CD4-positive, alpha-beta T cell treated with Interleukin-4 for 1 hour (primary cell): ENCODE data around the gene CRYGN.

Source experiments
- DNase-seq, 2 donors: peaks; one replicate each; pipeline ENCODE4 v3.0.0-alpha.2; 2020 to 2022

The CRYGN gene

GRCh38 chr7:151439855-151440798, at the start of gene CRYGN:
Gene CRYGN, minus strand, starts transcription at chr7:151440141. Its CDS starts 224 bp downstream, at chr7:151439917.
- DNase-seq, result no peak

GRCh38 chr7:151489498-151489897, 49.6 kb upstream of the CRYGN start:
- DNase-seq, result no peak

- DNase-seq, result no peak
These were observed 48.2 kb upstream of the CRYGN start for GRCh38 chr7:151488096-151488495.

GRCh38 chr7:151487228-151487627, 47.3 kb upstream of the CRYGN start:
- no peak for DNase-seq

- no peak for DNase-seq
These were observed 46.1 kb upstream of the CRYGN start for GRCh38 chr7:151486074-151486473.

- DNase-seq, result no peak
These were observed 45.2 kb upstream of the CRYGN start for GRCh38 chr7:151484971-151485707.

- no peak for DNase-seq
These were observed 43.7 kb upstream of the CRYGN start for GRCh38 chr7:151483711-151483983.

GRCh38 chr7:151482883-151483710, 43.2 kb upstream of the CRYGN start:
- DNase-seq, result no peak

GRCh38 chr7:151481650-151482505, 41.9 kb upstream of the CRYGN start:
- no peak for DNase-seq

GRCh38 chr7:151477867-151478266, 37.9 kb upstream of the CRYGN start:
- DNase-seq, result no peak

GRCh38 chr7:151472644-151473380, 32.9 kb upstream of the CRYGN start:
- DNase-seq, result no peak

GRCh38 chr7:151470711-151471110, 30.8 kb upstream of the CRYGN start:
- no peak for DNase-seq

GRCh38 chr7:151469281-151469680, 29.3 kb upstream of the CRYGN start:
- no peak for DNase-seq

GRCh38 chr7:151468217-151469018, 28.5 kb upstream of the CRYGN start:
- DNase-seq, result peak in 1 of 2 donors; percentile 18

GRCh38 chr7:151465169-151465568, 25.2 kb upstream of the CRYGN start:
- no peak for DNase-seq

- no peak for DNase-seq
These were observed 22.4 kb upstream of the CRYGN start for GRCh38 chr7:151462306-151462779.

- DNase-seq, result no peak
These were observed 21.9 kb upstream of the CRYGN start for GRCh38 chr7:151461942-151462230.

- DNase-seq, result no peak
These were observed 21.4 kb upstream of the CRYGN start for GRCh38 chr7:151461096-151461941.

- DNase-seq, result no peak
These were observed 20.5 kb upstream of the CRYGN start for GRCh38 chr7:151460474-151460855.
